Embryonic facial prominence (tissue), 1 donor: ENCODE results near the gene MARK3.
A peak's percentile ranks its signal among the peaks of the same experiment; 100 is the strongest.
"Not testable (repeated sequence)": the region's sequence is repeated elsewhere in the genome, so short reads cannot be mapped to it uniquely, and the experiment has no call there.

ENCODE experiments used
- DNase-seq: peaks from one replicate; pipeline ENCODE4 v3.0.0-alpha.2; 2016; ENCODE audit errors: extremely low spot score

MARK3 gene

DNA sequence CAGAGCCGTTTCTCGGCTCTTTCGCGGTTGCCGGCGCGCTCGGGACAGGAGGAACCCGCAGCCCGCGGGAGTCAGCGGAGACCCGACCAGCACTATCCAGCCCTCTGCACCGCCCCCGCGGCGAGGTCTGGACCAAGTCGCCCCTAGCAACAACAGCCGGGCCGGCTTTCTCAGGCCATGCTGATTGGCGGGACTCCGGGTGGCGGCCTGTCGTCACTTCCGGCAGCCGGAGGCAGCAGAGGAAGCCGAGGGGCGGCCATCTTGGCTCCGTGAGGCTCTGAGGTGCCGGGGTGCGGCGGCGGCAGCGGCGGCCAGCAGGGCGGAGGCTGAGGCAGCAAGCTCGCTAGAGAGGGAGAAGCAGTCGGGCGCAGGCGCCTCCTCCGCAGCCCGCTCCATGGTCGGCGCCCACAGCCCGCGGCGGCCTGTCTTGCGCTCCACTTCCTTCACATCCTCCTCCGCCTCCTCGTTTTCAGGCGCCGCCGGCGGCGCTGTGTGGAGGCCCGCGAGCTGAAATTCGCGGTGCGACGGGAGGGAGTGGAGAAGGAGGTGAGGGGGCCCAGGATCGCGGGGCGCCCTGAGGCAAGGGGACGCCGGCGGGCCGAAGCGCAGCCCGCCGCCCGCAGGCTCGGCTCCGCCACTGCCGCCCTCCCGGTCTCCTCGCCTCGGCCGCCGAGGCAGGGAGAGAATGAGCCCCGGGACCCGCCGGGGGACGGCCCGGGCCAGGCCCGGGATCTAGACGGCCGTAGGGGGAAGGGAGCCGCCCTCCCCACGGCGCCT lies at the start of gene MARK3:
MARK3 (plus strand) TSS at position 264 of the 777 bp plus-strand sequence. CDS start 615 bp downstream, outside the sequence.
- DNase-seq = peak; percentile 92

DNA sequence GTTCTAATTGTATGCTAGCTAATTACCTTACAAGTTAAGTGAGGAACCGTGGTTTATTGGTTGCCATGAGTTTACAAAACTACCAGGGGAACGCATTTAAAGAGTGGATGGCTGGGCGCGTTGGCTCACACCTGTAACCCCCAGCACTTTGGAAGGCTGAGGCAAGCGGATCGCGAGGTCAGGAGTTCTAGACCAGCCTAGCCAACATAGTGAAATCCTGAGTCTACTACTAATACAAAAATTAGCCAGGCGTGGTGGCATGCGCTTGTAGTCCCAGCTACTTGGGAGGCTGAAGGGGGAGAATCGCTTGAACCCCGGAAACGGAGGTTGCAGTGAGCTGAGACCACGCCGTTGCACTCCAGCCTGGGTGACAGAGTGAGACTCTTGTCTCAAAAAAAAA lies 49.0 kb upstream of the MARK3 start:
- DNase-seq = no peak

GRCh38 chr14:103337794-103338193 lies 47.4 kb upstream of the MARK3 start:
- DNase-seq = no peak

DNA sequence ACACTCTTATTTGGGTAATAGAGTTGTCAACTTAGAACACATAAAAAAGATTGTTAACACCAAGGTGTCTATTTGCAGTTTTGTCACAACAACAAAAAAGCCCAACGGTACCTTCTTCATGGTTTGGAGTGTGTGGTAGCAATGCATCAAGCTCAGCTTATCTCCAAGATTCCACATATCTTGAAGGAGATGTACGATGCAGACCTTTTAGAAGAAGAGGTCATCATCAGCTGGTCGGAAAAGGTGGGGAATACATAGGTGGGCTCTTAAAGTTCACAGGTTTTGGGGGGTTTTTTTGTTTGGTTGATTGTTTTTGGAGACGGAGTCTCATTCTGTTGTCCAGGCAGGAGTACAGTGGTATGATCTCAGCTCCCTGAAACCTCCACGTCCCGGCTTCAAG lies 45.7 kb upstream of the MARK3 start:
- DNase-seq = no peak

DNA sequence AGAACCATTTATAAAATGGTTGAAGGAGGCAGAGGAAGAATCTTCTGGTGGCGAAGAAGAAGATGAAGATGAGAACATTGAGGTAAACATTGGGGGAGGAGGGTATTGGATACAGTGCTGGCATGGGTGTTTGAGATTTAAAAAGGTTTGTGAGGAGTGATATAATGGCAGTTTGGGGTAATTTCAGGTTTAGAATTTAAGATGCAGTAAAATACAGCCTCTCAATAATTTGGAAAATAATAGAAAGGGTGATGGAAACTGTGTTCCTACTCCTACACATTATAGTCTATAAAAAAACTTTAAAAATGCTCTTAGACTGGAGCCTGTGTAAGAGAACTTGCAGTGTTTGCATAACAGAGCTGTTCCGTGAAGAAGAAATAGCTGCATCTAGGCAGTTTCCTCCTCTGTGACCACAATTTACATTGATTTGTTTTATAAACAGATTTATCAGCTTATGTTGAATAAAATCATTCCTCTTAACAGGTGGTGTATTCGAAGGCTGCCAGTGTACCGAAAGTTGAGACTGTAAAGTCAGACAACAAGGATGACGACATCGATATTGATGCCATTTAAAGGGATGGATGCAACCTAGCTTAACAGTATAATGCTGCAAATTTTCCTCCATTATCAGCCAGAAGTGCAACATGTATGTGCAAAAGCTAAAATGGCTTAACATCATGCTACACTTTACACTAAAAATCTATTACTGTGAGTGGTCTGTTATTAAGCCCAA lies 44.6 kb upstream of the MARK3 start:
- no peak for DNase-seq

GRCh38 chr14:103341250-103342129 lies 43.7 kb upstream of the MARK3 start:
- DNase-seq = no peak

GRCh38 chr14:103343164-103343879 lies 41.9 kb upstream of the MARK3 start:
- no peak for DNase-seq

DNA sequence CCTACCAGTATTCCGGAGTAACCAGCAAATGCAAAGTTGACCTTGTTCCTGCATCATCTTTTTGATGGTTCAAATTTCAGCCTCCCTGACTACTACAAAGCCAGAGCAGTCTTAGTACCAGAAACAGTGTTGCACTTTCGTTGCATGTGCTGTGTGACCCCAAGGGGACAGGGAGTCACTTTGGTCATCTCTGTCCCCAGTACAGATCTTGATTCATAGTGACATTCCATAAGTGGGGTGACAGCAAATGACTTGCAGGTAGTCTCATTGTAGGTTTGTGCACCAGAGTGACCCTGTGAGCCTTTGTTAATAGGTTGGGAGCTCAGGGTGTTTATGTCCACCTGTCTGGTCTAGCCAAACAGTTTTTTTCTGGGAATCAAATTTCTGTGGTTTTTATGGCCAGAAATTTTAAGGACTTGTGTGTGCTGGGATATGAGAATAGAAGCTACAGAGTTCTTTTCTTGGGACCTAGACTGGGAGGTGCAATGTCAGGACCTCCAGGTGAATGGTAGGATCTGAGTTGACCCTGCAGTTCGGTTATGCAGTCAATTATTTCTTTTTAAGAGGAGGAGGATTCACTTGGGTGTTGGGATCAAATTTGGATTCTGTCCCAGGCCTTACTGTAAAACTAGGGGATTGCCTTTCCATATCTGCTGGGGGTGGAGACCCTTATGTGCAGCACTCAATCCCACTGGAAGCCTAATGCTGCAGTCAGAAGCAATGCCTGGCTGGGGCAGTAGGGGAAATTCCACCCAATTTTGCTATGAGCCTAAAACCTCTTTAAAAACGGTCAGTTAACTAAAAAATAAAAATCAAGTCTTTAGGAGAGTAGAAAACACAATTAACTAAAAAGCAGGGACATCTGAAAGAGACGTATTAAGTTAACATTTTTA lies 41.1 kb upstream of the MARK3 start:
- no peak for DNase-seq

DNA sequence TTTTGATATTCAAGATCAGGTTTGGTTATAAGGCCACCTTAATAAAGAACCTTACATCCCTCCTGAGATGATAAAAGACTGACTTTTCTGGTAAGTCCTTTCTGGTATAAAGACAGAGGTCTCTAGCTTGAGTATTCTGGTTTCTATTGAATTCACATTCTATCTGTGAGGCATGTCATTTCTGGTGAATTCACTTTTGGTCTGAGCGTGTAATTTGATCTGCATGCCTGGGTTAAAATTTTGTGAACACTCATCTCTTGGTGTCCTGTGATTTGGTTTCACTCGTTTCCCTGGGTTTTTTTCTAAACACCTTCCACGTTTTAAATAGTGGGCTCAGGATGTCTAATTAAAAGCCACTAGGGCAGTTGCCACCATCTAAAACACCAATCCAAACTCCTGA lies 38.9 kb upstream of the MARK3 start:
- no peak for DNase-seq

DNA sequence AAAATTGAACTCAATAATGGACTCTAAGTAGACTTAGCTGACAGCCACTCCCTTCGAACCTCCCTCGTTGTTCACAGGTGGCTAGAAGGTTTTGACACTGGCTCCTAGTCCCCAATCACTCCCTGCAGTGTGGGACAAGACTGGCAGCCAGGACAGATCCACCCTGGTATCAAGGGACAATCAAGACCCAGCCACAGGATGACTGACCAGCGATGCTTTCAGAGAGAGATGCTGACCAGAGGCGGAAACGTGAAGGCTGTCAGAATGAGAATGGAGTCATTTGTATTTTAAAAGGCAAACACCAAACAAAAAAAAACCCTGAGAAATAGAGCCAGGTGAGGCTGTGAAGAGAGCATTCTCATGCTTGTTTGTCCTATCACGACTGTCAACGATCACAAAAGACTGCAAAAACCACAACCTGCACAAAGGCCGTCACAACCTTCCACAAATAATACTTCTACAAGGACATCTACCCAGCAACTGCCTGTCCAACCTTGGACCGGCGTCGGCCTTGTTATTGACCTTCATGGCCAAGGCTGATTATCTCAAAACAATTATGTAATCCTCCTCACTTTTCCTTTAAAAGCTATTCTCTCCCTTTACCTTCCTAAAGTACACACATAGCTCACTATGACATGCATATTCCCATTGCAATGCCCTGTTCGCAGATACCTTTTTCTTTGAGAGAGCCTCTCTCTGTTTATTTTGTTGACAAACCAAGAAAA lies 38.0 kb upstream of the MARK3 start:
- DNase-seq = no peak

- no peak for DNase-seq
These were observed 37.1 kb upstream of the MARK3 start for GRCh38 chr14:103348154-103348553.

DNA sequence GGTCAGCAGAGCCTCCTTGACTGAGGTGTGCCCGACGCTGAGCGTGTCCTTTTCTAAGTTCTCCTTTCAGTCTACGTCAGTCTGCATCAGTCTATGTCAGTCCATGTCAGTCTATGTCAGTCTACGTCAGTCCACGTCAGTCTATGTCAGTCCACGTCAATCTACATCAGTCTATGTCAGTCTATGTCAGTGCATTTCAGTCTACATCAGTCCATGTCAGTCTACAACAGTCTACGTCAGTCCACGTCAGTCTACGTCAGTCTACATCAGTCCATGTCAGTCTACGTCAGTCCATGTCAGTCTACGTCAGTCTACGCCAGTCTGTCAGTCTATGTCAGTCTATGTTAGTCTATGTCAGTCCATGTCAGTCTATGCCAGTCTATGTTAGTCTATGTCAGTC lies 35.2 kb upstream of the MARK3 start:
- DNase-seq = no peak

- DNase-seq = no peak
These were observed 31.9 kb upstream of the MARK3 start for GRCh38 chr14:103353362-103353761.

DNA sequence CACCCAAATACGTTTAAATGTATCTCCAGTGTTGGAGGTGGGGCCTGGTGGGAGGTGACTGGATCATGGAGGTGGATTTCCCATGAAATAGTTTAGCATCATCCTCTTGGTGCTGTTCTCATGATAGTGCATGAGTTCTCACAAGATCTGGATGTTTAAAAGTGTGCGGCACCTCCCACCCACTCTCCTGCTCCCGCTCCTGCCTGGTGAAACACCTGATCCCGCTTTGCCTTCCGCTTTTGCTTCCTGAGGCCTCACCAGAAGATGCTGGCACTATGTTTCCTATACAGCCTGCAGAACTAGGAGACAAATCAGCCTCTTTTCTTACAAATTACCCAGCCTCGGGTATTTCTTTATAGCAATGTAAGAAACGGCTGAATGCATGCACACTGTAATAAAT lies 31.1 kb upstream of the MARK3 start:
- no peak for DNase-seq

DNA sequence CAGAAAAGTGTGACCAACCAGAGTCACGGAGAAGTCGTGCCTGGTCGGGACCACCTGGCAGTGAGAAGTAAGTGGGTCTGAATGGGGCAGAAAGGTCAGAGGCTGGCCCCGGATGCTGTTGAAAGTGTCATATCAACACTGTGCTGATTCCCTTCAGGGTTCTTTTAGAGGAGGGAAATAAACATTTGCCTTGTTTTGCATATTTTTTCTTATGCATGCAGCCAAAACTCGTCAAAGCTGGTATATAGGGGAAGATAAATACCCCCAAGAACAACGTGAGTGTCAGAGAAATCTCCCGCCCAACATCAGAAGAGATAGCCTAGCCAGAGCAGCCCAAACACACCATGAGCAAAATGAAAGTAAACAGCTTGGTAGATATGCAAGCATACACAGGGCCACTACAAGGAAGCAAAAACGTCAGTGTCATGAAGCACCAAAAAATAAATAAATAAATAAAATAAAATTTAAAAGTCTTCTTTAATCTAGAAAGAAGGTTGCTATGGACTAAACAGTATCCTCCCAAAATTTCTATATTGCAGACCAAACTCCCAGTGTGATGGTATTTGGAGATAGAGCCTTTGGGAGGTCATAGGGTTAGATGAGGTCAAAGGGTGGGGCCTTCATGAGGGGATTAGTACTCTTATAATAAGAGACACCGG lies 29.1 kb upstream of the MARK3 start:
- DNase-seq = no peak

DNA sequence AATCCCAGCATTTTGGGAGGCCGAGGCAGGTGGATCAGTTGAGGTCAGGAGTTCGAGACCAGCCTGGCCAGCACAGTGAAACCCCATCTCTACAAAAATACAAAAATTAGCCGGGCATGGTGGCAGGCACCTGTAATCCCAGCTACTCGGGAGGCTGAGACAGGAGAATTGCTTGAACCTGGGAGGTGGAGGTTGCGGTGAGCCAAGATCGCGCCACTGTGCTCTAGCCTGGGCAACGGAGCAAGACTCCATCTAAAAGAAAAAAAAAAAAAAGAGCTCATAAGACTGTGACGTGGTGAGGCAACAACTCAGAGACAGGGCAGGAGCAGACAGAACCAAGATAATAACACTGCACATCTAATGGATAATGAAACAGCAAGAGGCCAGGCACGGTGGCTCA lies 27.7 kb upstream of the MARK3 start:
- DNase-seq = not testable (repeated sequence)

DNA sequence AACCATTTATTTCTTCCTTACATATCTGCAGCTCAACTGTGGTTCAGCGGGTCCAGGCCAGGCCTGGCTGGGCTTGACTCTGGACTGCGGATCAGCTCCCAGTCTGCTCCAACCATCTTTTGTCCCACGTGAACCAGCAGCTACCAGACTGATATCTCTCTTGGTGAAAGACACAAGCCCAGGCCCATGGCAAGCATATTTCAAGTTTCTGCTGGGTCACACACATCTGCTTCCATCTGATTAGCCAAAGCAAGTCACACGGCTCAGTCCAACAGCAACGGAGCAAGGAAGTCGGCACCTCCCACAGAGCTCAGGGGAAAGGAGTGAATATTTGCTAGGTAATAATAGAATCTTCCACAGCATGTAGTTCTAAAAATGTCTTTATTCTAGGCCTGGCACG lies 24.7 kb upstream of the MARK3 start:
- DNase-seq = no peak

GRCh38 chr14:103361867-103362266 lies 23.3 kb upstream of the MARK3 start:
- no peak for DNase-seq

GRCh38 chr14:103362780-103363179 lies 22.4 kb upstream of the MARK3 start:
- no peak for DNase-seq
